H9 (cell line): ENCODE results near the gene ARPC4. TPM values are rescaled to one million over a fixed set of nuclear protein-coding genes. Genes with fewer than 3 reads are reported as not detected.

Experiments used
- DNase-seq: peaks from one replicate; pipeline ENCODE4 v3.0.0-alpha.2; 2017
- H2AFZ ChIP-seq: one replicate; pipeline ENCODE4 v1.6.1; 2013; ENCODE audit warnings: mild to moderate bottlenecking, low read length, control low read depth, moderate library complexity
- H2AK5ac ChIP-seq: 2 replicates; pipeline ENCODE4 v1.6.1; 2013; ENCODE audit warnings: low read length, control low read depth, mixed read lengths; ENCODE audit not compliant: insufficient read length
- H2BK120ac ChIP-seq: one replicate; pipeline ENCODE4 v1.6.1; 2013; ENCODE audit warnings: low read depth, mild to moderate bottlenecking, low read length, control low read depth, inconsistent platforms; ENCODE audit not compliant: poor library complexity, severe bottlenecking
- H2BK12ac ChIP-seq: 2 replicates; pipeline ENCODE4 v1.6.1; 2013; ENCODE audit warnings: low read length, control low read depth, mixed read lengths, low read depth; ENCODE audit not compliant: insufficient read length
- H2BK15ac ChIP-seq: 2 replicates; pipeline ENCODE4 v1.6.1; 2013; ENCODE audit warnings: low read depth, low read length, control low read depth
- H2BK20ac ChIP-seq: one replicate; pipeline ENCODE4 v1.6.1; 2013; ENCODE audit warnings: low read depth, mild to moderate bottlenecking, low read length, control low read depth, inconsistent platforms; ENCODE audit not compliant: poor library complexity, severe bottlenecking
- H2BK5ac ChIP-seq: 2 replicates; pipeline ENCODE4 v1.6.1; 2013; ENCODE audit warnings: low read length, control low read depth, mixed read lengths; ENCODE audit not compliant: insufficient read length
- H3K14ac ChIP-seq: 2 replicates; pipeline ENCODE4 v1.6.1; 2013; ENCODE audit warnings: low read length, control low read depth; ENCODE audit not compliant: insufficient read depth
- H3K18ac ChIP-seq: 2 replicates; pipeline ENCODE4 v1.6.1; 2013; ENCODE audit warnings: low read depth, mild to moderate bottlenecking, mixed read lengths, low read length, control low read depth; ENCODE audit not compliant: insufficient read length
- H3K23ac ChIP-seq: 2 replicates; pipeline ENCODE4 v1.6.1; 2013; ENCODE audit warnings: low read length, control low read depth, mixed read lengths, low read depth; ENCODE audit not compliant: insufficient read length
- H3K23me2 ChIP-seq: 2 replicates; pipeline ENCODE4 v1.6.1; 2013; ENCODE audit warnings: low read depth, mild to moderate bottlenecking, mixed read lengths, low read length, control low read depth; ENCODE audit not compliant: insufficient read length, poor library complexity, severe bottlenecking
- H3K27ac ChIP-seq: 2 replicates; pipeline ENCODE4 v1.5.1; 2013; ENCODE audit warnings: low read length, control low read depth, mixed read lengths, low read depth; ENCODE audit not compliant: insufficient read length
- H3K27me3 ChIP-seq: 2 replicates; pipeline ENCODE4 v1.6.1; 2013; ENCODE audit warnings: low read length, control low read depth, inconsistent platforms; ENCODE audit not compliant: insufficient read depth
- H3K4ac ChIP-seq: 2 replicates; pipeline ENCODE4 v1.6.1; 2013; ENCODE audit warnings: low read depth, mild to moderate bottlenecking, control low read depth, inconsistent platforms, low read length, moderate library complexity
- H3K4me1 ChIP-seq: 2 replicates; pipeline ENCODE4 v1.6.1; 2013; ENCODE audit warnings: low read length, control low read depth, inconsistent platforms; ENCODE audit not compliant: insufficient read depth
- H3K4me2 ChIP-seq: 2 replicates; pipeline ENCODE4 v1.6.1; 2013; ENCODE audit warnings: low read length, control low read depth, mixed read lengths; ENCODE audit not compliant: insufficient read length, insufficient read depth
- H3K56ac ChIP-seq: 2 replicates; pipeline ENCODE4 v1.6.1; 2013; ENCODE audit warnings: low read depth, mild to moderate bottlenecking, mixed read lengths, low read length, control low read depth; ENCODE audit not compliant: insufficient read length
- H3K79me1 ChIP-seq: 2 replicates; pipeline ENCODE4 v1.6.1; 2013; ENCODE audit warnings: low read depth, mild to moderate bottlenecking, moderate library complexity, low read length, control low read depth, inconsistent platforms; ENCODE audit not compliant: insufficient read depth, poor library complexity, severe bottlenecking
- H3K79me2 ChIP-seq: 2 replicates; pipeline ENCODE4 v1.6.1; 2013; ENCODE audit warnings: low read length, control low read depth, inconsistent platforms; ENCODE audit not compliant: insufficient read depth
- H3K9ac ChIP-seq: 2 replicates; pipeline ENCODE4 v1.6.1; 2013; ENCODE audit warnings: low read length, control low read depth, mixed read lengths; ENCODE audit not compliant: insufficient read length; ENCODE audit errors: extremely low read depth
- H3K9me3 ChIP-seq: one replicate; pipeline ENCODE4 v1.6.1; 2013; ENCODE audit warnings: low read depth, low read length, inconsistent platforms; ENCODE audit not compliant: control insufficient read depth
- H3T11ph ChIP-seq: one replicate; pipeline ENCODE4 v1.6.1; 2013; ENCODE audit warnings: mild to moderate bottlenecking, low read length, control low read depth, inconsistent platforms
- H4K20me1 ChIP-seq: one replicate; pipeline ENCODE4 v1.6.1; 2013; ENCODE audit not compliant: control insufficient read depth, insufficient read length, insufficient read depth
- H4K5ac ChIP-seq: 2 replicates; pipeline ENCODE4 v1.6.1; 2013; ENCODE audit warnings: low read depth, mild to moderate bottlenecking, mixed read lengths, low read length, control low read depth; ENCODE audit not compliant: insufficient read length
- H4K8ac ChIP-seq: replicated peaks from 2 replicates; pipeline ENCODE4 v1.6.1; 2013; ENCODE audit warnings: low read length, control low read depth, mixed read lengths, low read depth; ENCODE audit not compliant: insufficient read length
- H4K91ac ChIP-seq: 2 replicates; pipeline ENCODE4 v1.6.1; 2013; ENCODE audit warnings: low read depth, mild to moderate bottlenecking, moderate library complexity, mixed read lengths, low read length, control low read depth; ENCODE audit not compliant: insufficient read length
- H3K27ac Mint-ChIP-seq, 3 experiments: 2 replicates in 2 of 3; 3 replicates in 1 of 3; pipeline ENCODE4 v1.8.0; 2020 to 2021; ENCODE audit warnings: mixed read lengths in 3 of 3, mild to moderate bottlenecking in 1 of 3, moderate library complexity in 1 of 3
- H3K27me3 Mint-ChIP-seq: 2 replicates; pipeline ENCODE4 v1.8.0; 2021; ENCODE audit warnings: low read depth, mild to moderate bottlenecking, moderate library complexity, mixed read lengths
- H3K36me3 Mint-ChIP-seq, 3 experiments: 2 replicates in 2 of 3; 3 replicates in 1 of 3; pipeline ENCODE4 v1.8.0; 2020 to 2021; ENCODE audit warnings: low read depth in 3 of 3, mixed read lengths in 3 of 3; ENCODE audit not compliant: insufficient read depth in 1 of 3
- H3K4me1 Mint-ChIP-seq, 2 experiments: 2 replicates each; pipeline ENCODE4 v1.8.0; 2020; ENCODE audit warnings: mixed read lengths in 2 of 2
- H3K4me3 Mint-ChIP-seq, 2 experiments: 2 replicates in 1 of 2; 3 replicates in 1 of 2; pipeline ENCODE4 v1.8.0; 2020 to 2021; ENCODE audit warnings: mild to moderate bottlenecking in 2 of 2, mixed read lengths in 2 of 2, moderate library complexity in 1 of 2
- H3K9me3 Mint-ChIP-seq, 2 experiments: 2 replicates in 1 of 2; 3 replicates in 1 of 2; pipeline ENCODE4 v1.8.0; 2020; ENCODE audit warnings: mild to moderate bottlenecking in 2 of 2, mixed read lengths in 2 of 2, moderate library complexity in 1 of 2
- WGBS: extraction: QIAGEN DNeasy Blood & Tissue Kit; methylation state at CpG from one replicate; pipeline ENCODE4 v1.1.7; 2013; ENCODE audit warnings: missing lambda C conversion rate, low lambda C conversion rate, mixed read lengths; ENCODE audit not compliant: insufficient read length; ENCODE audit errors: extremely low coverage; 5-methylcytosine and 5-hydroxymethylcytosine counted together
- total RNA-seq: library from RNA; stranded (reverse); gene quantifications from 2 replicates; pipeline ENCODE4 v1.2.1, GENCODE V29; 2021
- TF ChIP-seq, protein P1 (sequence below): fragments of 200-600 bp; sonication (generic); conservative IDR thresholded peaks from 3 replicates; pipeline ENCODE4 v1.8.0; 2021; ENCODE audit warnings: antibody characterized with exemption, mild to moderate bottlenecking

ARPC4 gene
- total RNA-seq, 1 experiment from 2014 or later = 161 TPM

- H2BK20ac ChIP-seq = no peak overlapping the region
- H3K4me1 ChIP-seq = no peaks in the 10 kb centered on the region
- H3K9me3 ChIP-seq = no peaks in the 10 kb centered on the region
- no peak overlapping the region for H2BK5ac ChIP-seq
- no peak overlapping the region for H3K4ac ChIP-seq
- no peak overlapping the region for H2BK15ac ChIP-seq
- no peak overlapping the region for H3K27ac ChIP-seq
- H3K18ac ChIP-seq = no peak overlapping the region
- no peaks in the 10 kb centered on the region for H3K9me3 Mint-ChIP-seq
- no peak overlapping the region for H2AK5ac ChIP-seq
- H3K36me3 Mint-ChIP-seq = peaks cover 26 to 53% (median 48%) of the 10 kb centered on the region in 3 experiments; a peak in 6 of 7 replicates
- no peak overlapping the region for H4K91ac ChIP-seq
- peaks cover 6% of the 10 kb centered on the region for H3K23me2 ChIP-seq
- TF ChIP-seq, protein P1, sequence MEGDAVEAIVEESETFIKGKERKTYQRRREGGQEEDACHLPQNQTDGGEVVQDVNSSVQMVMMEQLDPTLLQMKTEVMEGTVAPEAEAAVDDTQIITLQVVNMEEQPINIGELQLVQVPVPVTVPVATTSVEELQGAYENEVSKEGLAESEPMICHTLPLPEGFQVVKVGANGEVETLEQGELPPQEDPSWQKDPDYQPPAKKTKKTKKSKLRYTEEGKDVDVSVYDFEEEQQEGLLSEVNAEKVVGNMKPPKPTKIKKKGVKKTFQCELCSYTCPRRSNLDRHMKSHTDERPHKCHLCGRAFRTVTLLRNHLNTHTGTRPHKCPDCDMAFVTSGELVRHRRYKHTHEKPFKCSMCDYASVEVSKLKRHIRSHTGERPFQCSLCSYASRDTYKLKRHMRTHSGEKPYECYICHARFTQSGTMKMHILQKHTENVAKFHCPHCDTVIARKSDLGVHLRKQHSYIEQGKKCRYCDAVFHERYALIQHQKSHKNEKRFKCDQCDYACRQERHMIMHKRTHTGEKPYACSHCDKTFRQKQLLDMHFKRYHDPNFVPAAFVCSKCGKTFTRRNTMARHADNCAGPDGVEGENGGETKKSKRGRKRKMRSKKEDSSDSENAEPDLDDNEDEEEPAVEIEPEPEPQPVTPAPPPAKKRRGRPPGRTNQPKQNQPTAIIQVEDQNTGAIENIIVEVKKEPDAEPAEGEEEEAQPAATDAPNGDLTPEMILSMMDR = no peak
- H3K27me3 Mint-ChIP-seq = peaks cover 1% of the 10 kb centered on the region; the same call in 1 of the 2 replicates
- H3K27ac Mint-ChIP-seq = no peak overlapping the region
- peak overlapping the region; percentile 94 to 95; a peak in 4 of 5 replicates for H3K4me3 Mint-ChIP-seq
- no peak overlapping the region for H3T11ph ChIP-seq
- H3K27me3 ChIP-seq = no peaks in the 10 kb centered on the region
- no peak overlapping the region for H4K8ac ChIP-seq
- H4K20me1 ChIP-seq = no peaks in the 10 kb centered on the region
- H4K5ac ChIP-seq = no peak overlapping the region
- no peaks in the 10 kb centered on the region for H3K79me1 ChIP-seq
- WGBS = no CpG with 5 or more reads among the region's 11 CpGs
- DNase-seq = no peak
- no peak overlapping the region for H2AFZ ChIP-seq
- no peak overlapping the region for H2BK120ac ChIP-seq
- H3K4me2 ChIP-seq = no peak overlapping the region
- no peak overlapping the region for H3K9ac ChIP-seq
- H3K56ac ChIP-seq = no peak overlapping the region
- no peak overlapping the region for H3K23ac ChIP-seq
- no peak overlapping the region for H3K14ac ChIP-seq
- peaks cover 10 to 19% of the 10 kb centered on the region in 2 experiments for H3K4me1 Mint-ChIP-seq
- peaks cover 5% of the 10 kb centered on the region; the same call in 1 of the 2 replicates for H3K79me2 ChIP-seq
- no peak overlapping the region for H2BK12ac ChIP-seq
Observed at GRCh38 chr3:9791127-9791526, 1.8 kb upstream of the ARPC4 start.
